MM.1S (cell line): ENCODE measurements around the gene TMEM178B.

Experiments
- EZH2 ChIP-seq: fragments of 300-600 bp; sonication (generic); optimal IDR thresholded peaks from 2 replicates; pipeline ENCODE3; 2017; ENCODE audit warnings: low read depth, mild to moderate bottlenecking, antibody characterized with exemption, low read length, mixed read lengths
- EZH2phosphoT487 ChIP-seq: fragments of 300-600 bp; sonication (generic); IDR thresholded peaks from 2 replicates; pipeline ENCODE4 v1.6.1; 2018; ENCODE audit warnings: antibody characterized with exemption, low read length
- TF ChIP-seq, protein P1 (sequence below): fragments of 300-600 bp; sonication (generic); IDR thresholded peaks from 2 replicates; pipeline ENCODE4 v1.5.1; 2016; ENCODE audit warnings: antibody characterized with exemption, low read length, mixed read lengths

DNA sequence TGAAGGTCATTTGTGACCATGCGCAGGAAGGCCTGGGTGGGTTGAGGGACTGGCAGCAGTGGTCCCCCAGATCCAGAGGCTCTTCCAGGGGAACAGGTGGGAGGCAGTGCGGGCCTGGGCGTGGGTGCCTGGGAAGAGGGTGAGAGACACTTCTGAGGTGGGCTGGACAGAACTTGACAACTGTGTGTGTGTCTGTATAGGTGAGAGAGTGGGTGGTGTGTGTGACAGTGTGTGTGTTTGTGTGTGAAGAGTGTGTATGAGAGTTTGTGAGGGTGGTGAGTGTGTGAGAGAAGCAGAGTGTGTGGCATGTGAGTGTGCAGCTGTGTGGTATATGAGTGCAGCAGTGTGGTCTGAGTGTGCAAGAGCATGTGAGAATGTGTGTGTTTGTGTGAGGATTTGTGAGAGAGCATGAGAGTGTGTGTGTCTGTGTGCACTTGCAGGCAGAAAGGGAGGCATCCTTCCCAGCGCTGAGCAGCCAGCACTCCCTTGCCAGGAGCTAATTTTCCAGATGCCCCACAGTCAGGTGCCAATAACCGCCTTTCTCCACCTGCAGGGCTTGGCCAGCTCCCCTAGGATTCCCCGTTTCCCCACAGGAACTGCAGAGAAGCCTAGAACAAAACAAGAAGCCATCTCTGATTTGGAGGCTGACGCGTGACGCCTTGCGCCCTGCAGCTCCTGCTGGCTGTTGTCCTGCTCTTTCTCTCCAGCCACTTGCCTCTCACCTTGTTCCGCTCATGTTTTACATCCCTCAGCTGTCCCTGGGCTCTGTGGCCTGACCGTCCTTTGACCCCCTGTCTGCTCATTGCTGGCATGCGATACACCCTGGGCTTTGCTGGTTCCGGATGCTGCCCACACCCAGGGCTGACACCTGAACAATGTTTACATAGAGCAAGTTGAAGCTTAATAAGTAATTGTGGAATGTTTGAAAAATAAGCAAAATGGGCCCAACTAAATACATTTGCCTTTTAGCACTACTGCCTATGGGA, 88.0 kb downstream of the TMEM178B start:
- TF ChIP-seq EZH2phosphoT487, result no peak
- TF ChIP-seq, protein P1, sequence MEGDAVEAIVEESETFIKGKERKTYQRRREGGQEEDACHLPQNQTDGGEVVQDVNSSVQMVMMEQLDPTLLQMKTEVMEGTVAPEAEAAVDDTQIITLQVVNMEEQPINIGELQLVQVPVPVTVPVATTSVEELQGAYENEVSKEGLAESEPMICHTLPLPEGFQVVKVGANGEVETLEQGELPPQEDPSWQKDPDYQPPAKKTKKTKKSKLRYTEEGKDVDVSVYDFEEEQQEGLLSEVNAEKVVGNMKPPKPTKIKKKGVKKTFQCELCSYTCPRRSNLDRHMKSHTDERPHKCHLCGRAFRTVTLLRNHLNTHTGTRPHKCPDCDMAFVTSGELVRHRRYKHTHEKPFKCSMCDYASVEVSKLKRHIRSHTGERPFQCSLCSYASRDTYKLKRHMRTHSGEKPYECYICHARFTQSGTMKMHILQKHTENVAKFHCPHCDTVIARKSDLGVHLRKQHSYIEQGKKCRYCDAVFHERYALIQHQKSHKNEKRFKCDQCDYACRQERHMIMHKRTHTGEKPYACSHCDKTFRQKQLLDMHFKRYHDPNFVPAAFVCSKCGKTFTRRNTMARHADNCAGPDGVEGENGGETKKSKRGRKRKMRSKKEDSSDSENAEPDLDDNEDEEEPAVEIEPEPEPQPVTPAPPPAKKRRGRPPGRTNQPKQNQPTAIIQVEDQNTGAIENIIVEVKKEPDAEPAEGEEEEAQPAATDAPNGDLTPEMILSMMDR, result no peak
- no peak for TF ChIP-seq EZH2
